Pancreas (tissue), 10 donors: Measurements from ENCODE around the gene APPL2. TPM values are rescaled to one million over a fixed set of nuclear protein-coding genes. Genes with fewer than 3 reads are reported as not detected.
A peak's percentile ranks its signal among the peaks of the same experiment; 100 is the strongest.

ENCODE experiments used
- ATAC-seq, 4 donors: fragments of 200-7000 bp; cut with Tn5 transposase; one replicate each; pipeline versions ENCODE4 v1.8.0 to v1.9.1; 2020; ENCODE audit warnings: mild to moderate bottlenecking in 4 of 4, moderate library complexity in 4 of 4
- DNase-seq, 6 donors: peaks; one replicate each; pipeline ENCODE4 v3.0.0-alpha.2; 2020
- FAIRE-seq: peaks from 2 replicates; lab custom pipeline; 2012; peaks lifted over from hg19 to GRCh38; lab: Jason Lieb, UNC
- H3K27ac ChIP-seq, 4 donors: fragments of 200-600 bp; sonication (generic); 1 replicate in 3 of 4; 2 replicates in 1 of 4; pipeline versions ENCODE4 v1.5.0 to v1.8.0; 2020
- H3K27me3 ChIP-seq, 4 donors: fragments of 200-600 bp; one replicate each; pipeline ENCODE4 v1.8.0; 2021
- H3K36me3 ChIP-seq, 3 donors: fragments of 200-600 bp; sonication (generic) in 1 of 3; one replicate each; pipeline versions ENCODE4 v1.5.0 to v1.8.0; 2020 to 2021
- H3K4me1 ChIP-seq, 3 donors: fragments of 200-600 bp; one replicate each; pipeline ENCODE4 v1.8.0; 2021
- H3K4me3 ChIP-seq, 4 donors: fragments of 200-600 bp; sonication (generic) in 2 of 4; one replicate each; pipeline versions ENCODE4 v1.5.0 to v1.8.0; 2020 to 2021
- H3K9me3 ChIP-seq, 4 donors: fragments of 200-600 bp; one replicate each; pipeline ENCODE4 v1.8.0; 2021
- WGBS, 2 donors: extraction: QIAGEN DNeasy Blood & Tissue Kit; methylation state at CpG; one replicate each; pipeline ENCODE4 v1.1.7; 2013; 5-methylcytosine and 5-hydroxymethylcytosine counted together
- intact Hi-C, 3 donors: fragments of 100-400 bp; cut with DNase I; formaldehyde crosslinking; loops; one replicate each; pipeline versions ENCODE4 v1.11.1 to v1.14.2; 2022
- polyA plus RNA-seq, 2 donors: library from polyadenylated mRNA; stranded (reverse); fragments of 200-250 nt; gene quantifications; one replicate each; pipeline ENCODE4 v1.2.3, GENCODE V29; 2013
- total RNA-seq, 6 donors: library from RNA; stranded (reverse); fragmentation: NEBNext Ultra II Directional in 4 of 6; extraction: Animal tissue kit (Norgen Biotek cat#: 25700) in 4 of 6; gene quantifications; one replicate each; pipeline versions ENCODE4 v1.2.1 to v1.2.4, GENCODE V29; 2021 to 2023
- TF ChIP-seq, protein P1 (sequence below), 4 donors: fragments of 200-600 bp; sonication (generic) in 3 of 4; IDR thresholded peaks; one replicate each; pipeline versions ENCODE4 v1.5.0 to v1.8.0; 2021; ENCODE audit warnings: antibody characterized with exemption in 4 of 4
- donor health status: healthy with polysubstance abuse.
- donor health status: DM: no; HTN: no; CAD: no; lungs with moderate emphysema.
- donor health status: DM: no; HTN: no; CAD: no.
- donor health status: control.
- donor health status: control.
- donor health status: Bipolar disorder and iron deficiency.
- donor health status: DM: yes; HTN: yes; CAD: no.
- donor health status: DM: no; HTN: no; CAD: no.
- donor health status: DM: no; HTN: no; CAD: no.
- donor health status: DM: yes; HTN: yes; CAD: no.

Gene APPL2
- total and polyA plus RNA-seq, 8 donors = 9.7 to 33.4 (median 19.0) TPM

DNA sequence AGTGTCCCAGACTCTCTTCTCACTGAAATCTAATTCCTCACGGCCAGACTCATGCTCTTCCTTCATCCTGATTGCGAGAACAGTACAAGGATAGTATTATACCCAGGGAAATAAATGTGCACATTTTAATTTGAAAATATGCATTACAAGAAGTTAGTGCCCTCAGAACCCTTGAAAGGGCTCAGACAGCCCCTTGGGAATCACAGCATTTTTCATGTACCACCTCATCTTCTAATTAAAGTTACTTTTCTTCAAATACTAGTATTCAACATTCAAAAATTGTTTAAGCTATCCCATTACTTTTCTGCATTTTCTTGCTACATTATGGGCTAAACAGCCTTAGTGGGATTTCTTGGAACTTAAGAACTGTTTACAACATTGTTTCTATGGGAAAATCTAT lies 1.7 kb upstream of the APPL2 start:
- ATAC-seq (no peak), FAIRE-seq (no peak), DNase-seq (no peak)
- TF ChIP-seq, protein P1, sequence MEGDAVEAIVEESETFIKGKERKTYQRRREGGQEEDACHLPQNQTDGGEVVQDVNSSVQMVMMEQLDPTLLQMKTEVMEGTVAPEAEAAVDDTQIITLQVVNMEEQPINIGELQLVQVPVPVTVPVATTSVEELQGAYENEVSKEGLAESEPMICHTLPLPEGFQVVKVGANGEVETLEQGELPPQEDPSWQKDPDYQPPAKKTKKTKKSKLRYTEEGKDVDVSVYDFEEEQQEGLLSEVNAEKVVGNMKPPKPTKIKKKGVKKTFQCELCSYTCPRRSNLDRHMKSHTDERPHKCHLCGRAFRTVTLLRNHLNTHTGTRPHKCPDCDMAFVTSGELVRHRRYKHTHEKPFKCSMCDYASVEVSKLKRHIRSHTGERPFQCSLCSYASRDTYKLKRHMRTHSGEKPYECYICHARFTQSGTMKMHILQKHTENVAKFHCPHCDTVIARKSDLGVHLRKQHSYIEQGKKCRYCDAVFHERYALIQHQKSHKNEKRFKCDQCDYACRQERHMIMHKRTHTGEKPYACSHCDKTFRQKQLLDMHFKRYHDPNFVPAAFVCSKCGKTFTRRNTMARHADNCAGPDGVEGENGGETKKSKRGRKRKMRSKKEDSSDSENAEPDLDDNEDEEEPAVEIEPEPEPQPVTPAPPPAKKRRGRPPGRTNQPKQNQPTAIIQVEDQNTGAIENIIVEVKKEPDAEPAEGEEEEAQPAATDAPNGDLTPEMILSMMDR (IDR thresholded peaks at IDR 0.05) = no peak
- H3K4me3 ChIP-seq = no peak overlapping the region
- H3K9me3 ChIP-seq = no peaks in the 10 kb centered on the region
- H3K27ac ChIP-seq = no peak overlapping the region
- H3K4me1 ChIP-seq = peaks cover 0 to 22% (median 17%) of the 10 kb centered on the region in 3 donors
- H3K36me3 ChIP-seq = no peaks in the 10 kb centered on the region
- 91 to 94% methylated on average over 2 of the region's 2 CpGs for whole genome bisulfite sequencing, 2 donors
- intact Hi-C loops = no loop called here
- no peaks in the 10 kb centered on the region for H3K27me3 ChIP-seq

DNA sequence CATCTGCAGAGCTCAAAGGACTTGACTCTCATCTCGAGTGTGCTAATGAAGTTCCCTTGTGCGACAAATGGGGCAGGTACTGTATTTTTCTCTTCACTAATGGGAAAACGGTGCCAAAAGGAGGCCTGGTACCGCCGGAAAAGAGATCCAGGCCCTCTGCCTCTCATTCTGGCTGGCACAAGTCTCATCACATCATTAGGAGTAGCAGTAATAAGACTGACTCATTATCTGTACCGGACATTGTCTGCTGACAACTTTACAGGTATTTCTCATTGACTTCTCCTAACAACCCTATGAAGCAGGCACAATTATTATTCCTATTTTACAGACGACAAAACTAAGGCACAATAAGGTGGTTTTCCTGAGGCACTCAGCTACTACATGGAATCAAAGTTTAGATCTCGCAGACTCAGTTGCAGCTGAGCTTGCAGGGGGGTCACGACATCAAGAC lies 668 bp downstream of the APPL2 start:
- ATAC-seq (peak in 3 of 4 donors; percentile 3 to 4 (median 3)), DNase-seq (no peak), FAIRE-seq (no peak)
- intact Hi-C loops = no loop called here
- Histone ChIP-seq H3K9me3 (no peaks in the 10 kb centered on the region), H3K4me1 (peaks cover 0 to 23% (median 17%) of the 10 kb centered on the region in 3 donors), H3K4me3 (peak overlapping the region; percentile 80 to 91 (median 82)), H3K27ac (peak overlapping the region; percentile 82 to 95 (median 90)), H3K27me3 (no peaks in the 10 kb centered on the region), H3K36me3 (no peaks in the 10 kb centered on the region)
- WGBS, 2 donors = 1 to 2% methylated on average over 9 of the region's 9 CpGs
- TF ChIP-seq, protein P1 (IDR thresholded peaks at IDR 0.05) = no peak

DNA sequence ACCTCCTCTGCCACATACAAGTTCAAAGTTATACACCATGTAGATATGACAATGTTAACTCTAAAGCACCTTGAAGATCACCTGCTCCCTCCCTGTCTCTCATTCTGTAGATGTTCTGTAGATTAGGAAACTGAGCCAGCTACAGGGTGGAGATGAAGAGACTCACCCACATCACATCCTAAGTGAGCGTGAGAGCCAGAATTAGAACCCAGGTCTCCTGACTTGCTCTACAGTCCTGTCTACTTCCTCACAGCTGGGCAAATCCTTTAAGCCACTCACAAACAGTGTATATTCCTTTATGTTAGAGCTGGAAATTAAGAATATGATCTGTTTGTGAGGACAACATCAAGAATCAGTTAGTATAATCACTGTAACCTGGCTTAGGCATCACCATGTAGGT lies 1.8 kb downstream of the APPL2 start:
- Histone ChIP-seq H3K9me3 (no peaks in the 10 kb centered on the region), H3K4me1 (peaks cover 0 to 23% (median 17%) of the 10 kb centered on the region in 3 donors), H3K36me3 (no peaks in the 10 kb centered on the region), H3K27me3 (no peaks in the 10 kb centered on the region), H3K4me3 (peak overlapping the region in 2 of 4 donors; percentile 83 to 91), H3K27ac (peak overlapping the region in 1 of 4 donors; percentile 93)
- ATAC-seq (no peak), DNase-seq (no peak), FAIRE-seq (no peak)
- 79 to 93% methylated on average over 1 of the region's 1 CpG for WGBS, 2 donors
- TF ChIP-seq, protein P1 (IDR thresholded peaks at IDR 0.05) = no peak
- intact Hi-C loops = no loop called here

DNA sequence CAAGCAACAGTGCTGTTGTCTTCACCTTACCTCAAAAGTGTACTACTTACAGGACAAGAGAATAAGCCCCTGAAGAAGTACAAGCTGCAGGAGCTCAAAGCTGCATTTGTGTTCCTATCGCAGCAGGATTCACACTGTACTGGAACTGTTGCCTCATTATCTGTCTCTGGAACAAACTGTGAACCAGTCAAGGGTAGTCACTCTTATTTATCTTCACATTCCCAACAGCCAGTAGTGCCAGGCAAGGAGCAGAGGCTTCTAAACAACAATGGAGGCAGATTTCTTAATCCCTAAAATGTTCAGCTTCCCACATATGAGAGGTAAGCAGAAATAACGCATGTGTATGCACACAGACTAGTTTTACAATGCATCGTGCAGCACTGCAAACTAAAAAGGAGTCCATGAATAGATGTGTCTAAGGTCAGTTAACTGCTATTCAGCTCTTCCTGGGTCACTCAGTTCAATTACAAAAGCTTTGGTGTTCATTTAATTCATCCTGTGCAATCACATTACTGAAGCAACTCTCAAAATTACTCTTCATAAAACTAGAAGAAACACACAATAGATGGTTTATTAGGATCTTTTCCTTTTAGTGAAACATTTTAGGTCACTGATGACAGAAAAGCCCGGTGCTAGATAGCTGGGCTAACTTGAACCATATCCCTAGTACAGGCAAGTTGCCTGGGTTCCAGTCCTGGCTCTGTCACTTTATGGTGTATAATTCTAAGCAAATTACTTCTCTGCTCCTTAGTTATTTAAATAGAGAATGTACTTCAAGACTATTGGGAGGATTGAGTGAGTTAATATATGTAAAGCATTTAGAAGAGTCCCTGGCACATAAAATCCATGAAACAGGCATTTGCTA lies 2.7 kb downstream of the APPL2 start:
- Histone ChIP-seq H3K4me3 (peak overlapping the region in 1 of 4 donors; percentile 3), H3K27ac (no peak overlapping the region), H3K4me1 (peaks cover 0 to 23% (median 17%) of the 10 kb centered on the region in 3 donors), H3K27me3 (no peaks in the 10 kb centered on the region), H3K9me3 (no peaks in the 10 kb centered on the region), H3K36me3 (peaks cover 0 to 8% (median 0%) of the 10 kb centered on the region in 3 donors)
- no peak for FAIRE-seq
- ATAC-seq = no peak
- DNase-seq = no peak
- intact Hi-C loops = no loop called here
- TF ChIP-seq, protein P1 (IDR thresholded peaks at IDR 0.05) = no peak
- 44 to 48% methylated on average over 4 of the region's 4 CpGs for WGBS, 2 donors

DNA sequence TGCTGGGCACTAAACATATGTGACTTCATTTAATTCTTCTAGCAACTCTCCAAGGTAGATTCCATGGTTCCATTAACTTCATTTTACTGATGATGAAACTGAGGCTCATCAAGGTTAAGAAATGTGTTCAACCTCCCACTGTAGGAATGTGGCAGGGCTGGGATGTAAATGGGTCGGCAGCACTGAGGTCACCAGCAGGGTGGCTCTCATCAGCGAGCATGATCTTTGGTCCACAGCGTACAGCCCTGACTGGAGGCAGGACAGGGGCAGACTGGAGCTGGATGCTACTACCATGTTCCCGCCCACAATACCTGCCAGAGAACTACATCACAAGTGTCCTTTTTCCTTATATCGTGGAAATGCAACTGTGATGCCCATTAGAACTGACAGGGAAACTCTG lies 4.6 kb downstream of the APPL2 start:
- Histone ChIP-seq H3K27ac (no peak overlapping the region), H3K4me3 (no peak overlapping the region), H3K27me3 (no peaks in the 10 kb centered on the region), H3K36me3 (peaks cover 0 to 10% (median 0%) of the 10 kb centered on the region in 3 donors), H3K4me1 (peaks cover 0 to 29% (median 21%) of the 10 kb centered on the region in 3 donors), H3K9me3 (no peaks in the 10 kb centered on the region)
- DNase-seq = no peak
- FAIRE-seq = no peak
- intact Hi-C loops = no loop called here
- TF ChIP-seq, protein P1 (IDR thresholded peaks at IDR 0.05) = no peak
- no peak for ATAC-seq
- WGBS, 2 donors = 68 to 71% methylated on average over 5 of the region's 5 CpGs
